Measurements from ENCODE around the gene RPP25L. TPM values are rescaled to one million over a fixed set of nuclear protein-coding genes. Genes with fewer than 3 reads are reported as not detected.

Gene RPP25L
- total RNA-seq, 1 experiment from 2014 or later: 17.2 TPM

DNA sequence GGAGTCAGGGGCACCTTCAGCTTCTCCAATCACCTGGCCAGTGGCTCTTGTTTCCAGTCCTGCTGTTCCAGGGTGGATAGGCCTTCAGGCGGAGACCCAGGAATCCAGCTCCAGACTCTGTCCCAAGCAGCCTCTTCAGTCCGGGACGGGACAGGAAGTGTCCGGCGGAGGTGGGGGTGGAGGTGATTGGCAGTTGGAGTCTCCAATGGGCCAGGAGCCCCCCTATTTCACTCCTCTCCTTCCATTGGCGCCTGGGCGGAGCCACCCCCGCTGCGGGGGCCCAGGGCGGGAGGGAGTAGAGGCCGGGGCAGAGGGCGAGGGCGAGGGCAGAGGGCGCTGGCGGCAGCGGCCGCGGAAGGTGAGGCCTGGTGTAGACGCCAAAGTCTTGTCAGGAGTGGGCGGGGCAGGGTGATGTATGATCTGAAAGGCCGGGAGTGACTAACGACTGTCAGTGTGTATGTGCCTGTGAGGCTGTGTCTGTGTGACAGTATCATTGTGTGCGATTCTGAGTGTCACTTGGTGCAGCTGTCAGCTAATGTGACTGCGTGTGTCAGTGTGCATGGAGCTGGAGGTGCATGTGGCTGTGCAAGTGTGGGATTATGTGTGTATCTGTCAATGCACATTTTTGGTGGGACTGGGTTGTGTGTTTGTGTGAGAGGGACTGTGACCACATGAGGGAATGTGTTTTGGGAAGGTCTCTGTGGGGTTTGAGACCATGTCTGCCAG, 40.1 kb upstream of the RPP25L start, which contains the start of gene IL11RA:
TSS of gene IL11RA (plus strand) at position 310 of the 726 bp plus-strand sequence. CDS start 3,033 bp downstream, outside the sequence.
- peaks cover 14% of the 10 kb centered on the region for H3K23me2 ChIP-seq (ENCODE audit: insufficient read length, low read depth, low read length, poor library complexity, severe bottlenecking)
- H3K27ac Mint-ChIP-seq: peak within 1 kb of the TSS; percentile 54 to 97 (median 89); a peak in 5 of 7 replicates
- H3K36me3 Mint-ChIP-seq (ENCODE audit: insufficient read depth in 1 of 3, low read depth in 3 of 3): peaks cover 16 to 28% (median 24%) of the 10 kb centered on the region in 3 experiments; a peak in 5 of 7 replicates
- no peak within 1 kb of the TSS for H2BK12ac ChIP-seq (ENCODE audit: insufficient read length, low read depth, low read length)
- no peaks in the 10 kb centered on the region for H3K9me3 Mint-ChIP-seq
- no peak within 1 kb of the TSS for H2AK5ac ChIP-seq (ENCODE audit: insufficient read length, low read length)
- peaks cover 40 to 52% of the 10 kb centered on the region in 2 experiments for H3K4me1 Mint-ChIP-seq
- peaks cover 2% of the 10 kb centered on the region; the same call in 1 of the 2 replicates for H3K79me2 ChIP-seq (ENCODE audit: insufficient read depth, low read length)
- peak within 1 kb of the TSS; percentile 77 to 84 for H3K4me3 Mint-ChIP-seq
- peaks cover 5% of the 10 kb centered on the region for H3K27me3 Mint-ChIP-seq (ENCODE audit: low read depth)
- no CpG with 5 or more reads among the region's 24 CpGs for WGBS (ENCODE audit: extremely low coverage, insufficient read length, low lambda C conversion rate)
- peaks cover 3% of the 10 kb centered on the region for H4K20me1 ChIP-seq (ENCODE audit: control insufficient read depth, insufficient read depth, insufficient read length)
- no peak within 1 kb of the TSS for H3K23ac ChIP-seq (ENCODE audit: insufficient read length, low read depth, low read length)
- no peak within 1 kb of the TSS for H4K91ac ChIP-seq (ENCODE audit: insufficient read length, low read depth, low read length)
- no peak within 1 kb of the TSS for H3K14ac ChIP-seq (ENCODE audit: insufficient read depth, low read length)
- peaks cover 8% of the 10 kb centered on the region; the same call in 1 of the 2 replicates for H3K4me1 ChIP-seq (ENCODE audit: insufficient read depth, low read length)
- H4K8ac ChIP-seq (replicated peaks; ENCODE audit: insufficient read length, low read depth, low read length): no peak within 1 kb of the TSS
- no peak within 1 kb of the TSS for H2BK5ac ChIP-seq (ENCODE audit: insufficient read length, low read length)
- no peak within 1 kb of the TSS for H2BK120ac ChIP-seq (ENCODE audit: low read depth, low read length, poor library complexity, severe bottlenecking)
- no peak; the same call in 2 of the 3 replicates for TF ChIP-seq CTCF (conservative IDR thresholded peaks at IDR 0.05)
- H2AFZ ChIP-seq (ENCODE audit: low read length): peak within 1 kb of the TSS; percentile 85
- H3K27ac ChIP-seq (ENCODE audit: insufficient read length, low read depth, low read length): no peak within 1 kb of the TSS
- H3K4me2 ChIP-seq (ENCODE audit: insufficient read depth, insufficient read length, low read length): peak within 1 kb of the TSS; percentile 63
- H3K27me3 ChIP-seq (ENCODE audit: insufficient read depth, low read length): no peaks in the 10 kb centered on the region
- H3K79me1 ChIP-seq (ENCODE audit: insufficient read depth, low read depth, low read length, poor library complexity, severe bottlenecking): no peaks in the 10 kb centered on the region
- no peak within 1 kb of the TSS for H4K5ac ChIP-seq (ENCODE audit: insufficient read length, low read depth, low read length)
- H3K56ac ChIP-seq (ENCODE audit: insufficient read length, low read depth, low read length): no peak within 1 kb of the TSS
- H2BK20ac ChIP-seq (ENCODE audit: low read depth, low read length, poor library complexity, severe bottlenecking): no peak within 1 kb of the TSS
- no peak within 1 kb of the TSS for H2BK15ac ChIP-seq (ENCODE audit: low read depth, low read length)
- H3K18ac ChIP-seq (ENCODE audit: insufficient read length, low read depth, low read length): no peak within 1 kb of the TSS
- peak; percentile 98 for DNase-seq
- no peaks in the 10 kb centered on the region for H3K9me3 ChIP-seq (ENCODE audit: control insufficient read depth, low read depth, low read length)
- no peak within 1 kb of the TSS for H3T11ph ChIP-seq (ENCODE audit: low read length)
- peak within 1 kb of the TSS; percentile 29 for H3K9ac ChIP-seq (ENCODE audit: extremely low read depth, insufficient read length, low read length)
- H3K4ac ChIP-seq (ENCODE audit: low read depth, low read length): no peak within 1 kb of the TSS
